WTC11 (cell line): ENCODE data around the gene CDC6.

Experiments used
- ATF3 ChIP-seq: sonication (generic); formaldehyde crosslinking; conservative IDR thresholded peaks from 2 replicates; pipeline ENCODE4 v1.8.1; 2022; ENCODE audit warnings: mild to moderate bottlenecking, missing genetic modification reagents
- ATF6 ChIP-seq: sonication (generic); formaldehyde crosslinking; IDR thresholded peaks from 2 replicates; pipeline ENCODE4 v1.8.1; 2023; ENCODE audit warnings: mild to moderate bottlenecking, missing genetic modification reagents
- CREB1 ChIP-seq: sonication (generic); formaldehyde crosslinking; IDR thresholded peaks from 2 replicates; pipeline ENCODE4 v1.8.0; 2023; ENCODE audit warnings: mild to moderate bottlenecking, missing genetic modification reagents
- CREM ChIP-seq: sonication (generic); formaldehyde crosslinking; IDR thresholded peaks from 2 replicates; pipeline ENCODE4 v1.8.1; 2022; ENCODE audit warnings: mild to moderate bottlenecking, missing genetic modification reagents, moderate library complexity
- CTCF ChIP-seq: fragments of 200-600 bp; IDR thresholded peaks from 2 replicates; pipeline ENCODE4 v1.8.0; 2022; ENCODE audit warnings: antibody characterized with exemption
- ESRRA ChIP-seq: sonication (generic); formaldehyde crosslinking; IDR thresholded peaks from 2 replicates; pipeline ENCODE4 v1.8.1; 2022; ENCODE audit warnings: mild to moderate bottlenecking, missing genetic modification reagents, borderline replicate concordance
- FOXJ3 ChIP-seq: sonication (generic); formaldehyde crosslinking; IDR thresholded peaks from 2 replicates; pipeline ENCODE4 v1.9.0; 2021; ENCODE audit warnings: missing genetic modification reagents, mild to moderate bottlenecking, borderline replicate concordance
- FOXP1 ChIP-seq: sonication (generic); formaldehyde crosslinking; IDR thresholded peaks from 2 replicates; pipeline ENCODE4 v1.8.0; 2022; ENCODE audit warnings: missing genetic modification reagents, mild to moderate bottlenecking, moderate library complexity, borderline replicate concordance
- JUN ChIP-seq: sonication (generic); formaldehyde crosslinking; IDR thresholded peaks from 2 replicates; pipeline ENCODE4 v1.8.0; 2023; ENCODE audit warnings: mild to moderate bottlenecking, missing genetic modification reagents
- USF1 ChIP-seq: sonication (generic); formaldehyde crosslinking; IDR thresholded peaks from 2 replicates; pipeline ENCODE4 v1.8.0; 2022; ENCODE audit warnings: mild to moderate bottlenecking, missing genetic modification reagents
- ZBTB21 ChIP-seq: sonication (generic); formaldehyde crosslinking; IDR thresholded peaks from 2 replicates; pipeline ENCODE4 v1.8.1; 2023; ENCODE audit warnings: mild to moderate bottlenecking, missing genetic modification reagents, borderline replicate concordance
- ZNF121 ChIP-seq: sonication (generic); formaldehyde crosslinking; IDR thresholded peaks from 2 replicates; pipeline ENCODE4 v1.8.0; 2023; ENCODE audit warnings: missing genetic modification reagents
- TF ChIP-seq, protein P1 (sequence below): sonication (generic); formaldehyde crosslinking; IDR thresholded peaks from 2 replicates; pipeline ENCODE4 v1.8.0; 2023; ENCODE audit warnings: mild to moderate bottlenecking, missing genetic modification reagents

DNA sequence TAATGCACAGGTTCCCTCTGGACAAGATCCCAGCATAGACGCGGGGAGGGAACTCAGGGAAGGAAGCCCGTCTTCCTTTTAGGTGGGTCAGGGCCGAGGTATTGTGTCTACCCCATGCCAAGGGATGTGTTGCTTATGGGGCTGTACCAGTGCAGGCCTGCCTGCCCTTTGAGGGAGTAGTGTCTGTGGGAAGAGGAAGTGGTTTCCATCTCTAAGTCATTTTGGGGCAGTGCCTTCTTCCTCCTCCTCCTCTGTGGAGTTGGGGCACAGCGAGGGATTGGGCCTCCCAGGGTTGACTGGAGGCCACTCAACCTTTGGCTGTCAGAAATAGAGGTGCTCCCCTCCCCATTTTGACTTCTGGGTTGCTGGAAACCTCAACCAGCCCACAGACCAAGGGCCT is 50.4 kb downstream of the CDC6 start:
- TF ChIP-seq CTCF (no peak), USF1 (CRISPR knock-in tag) (no peak), ZBTB21 (CRISPR knock-in tag) (no peak), FOXJ3 (CRISPR knock-in tag) (no peak), FOXP1 (CRISPR knock-in tag) (no peak), JUN (CRISPR knock-in tag) (no peak), ZNF121 (CRISPR knock-in tag) (no peak), ATF6 (no peak), ATF3 (no peak), CREM (CRISPR knock-in tag) (no peak), CREB1 (CRISPR knock-in tag) (no peak), ESRRA (CRISPR knock-in tag) (no peak)
- TF ChIP-seq, protein P1, sequence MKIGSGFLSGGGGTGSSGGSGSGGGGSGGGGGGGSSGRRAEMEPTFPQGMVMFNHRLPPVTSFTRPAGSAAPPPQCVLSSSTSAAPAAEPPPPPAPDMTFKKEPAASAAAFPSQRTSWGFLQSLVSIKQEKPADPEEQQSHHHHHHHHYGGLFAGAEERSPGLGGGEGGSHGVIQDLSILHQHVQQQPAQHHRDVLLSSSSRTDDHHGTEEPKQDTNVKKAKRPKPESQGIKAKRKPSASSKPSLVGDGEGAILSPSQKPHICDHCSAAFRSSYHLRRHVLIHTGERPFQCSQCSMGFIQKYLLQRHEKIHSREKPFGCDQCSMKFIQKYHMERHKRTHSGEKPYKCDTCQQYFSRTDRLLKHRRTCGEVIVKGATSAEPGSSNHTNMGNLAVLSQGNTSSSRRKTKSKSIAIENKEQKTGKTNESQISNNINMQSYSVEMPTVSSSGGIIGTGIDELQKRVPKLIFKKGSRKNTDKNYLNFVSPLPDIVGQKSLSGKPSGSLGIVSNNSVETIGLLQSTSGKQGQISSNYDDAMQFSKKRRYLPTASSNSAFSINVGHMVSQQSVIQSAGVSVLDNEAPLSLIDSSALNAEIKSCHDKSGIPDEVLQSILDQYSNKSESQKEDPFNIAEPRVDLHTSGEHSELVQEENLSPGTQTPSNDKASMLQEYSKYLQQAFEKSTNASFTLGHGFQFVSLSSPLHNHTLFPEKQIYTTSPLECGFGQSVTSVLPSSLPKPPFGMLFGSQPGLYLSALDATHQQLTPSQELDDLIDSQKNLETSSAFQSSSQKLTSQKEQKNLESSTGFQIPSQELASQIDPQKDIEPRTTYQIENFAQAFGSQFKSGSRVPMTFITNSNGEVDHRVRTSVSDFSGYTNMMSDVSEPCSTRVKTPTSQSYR (CRISPR knock-in tag), result no peak
